ENCODE data around the gene NHLH2. TPM values are rescaled to one million over a fixed set of nuclear protein-coding genes. Genes with fewer than 3 reads are reported as not detected.
A peak's percentile ranks its signal among the peaks of the same experiment; 100 is the strongest.

Gene NHLH2
- total RNA-seq, 1 donor from 2014 or later, result not detected

DNA sequence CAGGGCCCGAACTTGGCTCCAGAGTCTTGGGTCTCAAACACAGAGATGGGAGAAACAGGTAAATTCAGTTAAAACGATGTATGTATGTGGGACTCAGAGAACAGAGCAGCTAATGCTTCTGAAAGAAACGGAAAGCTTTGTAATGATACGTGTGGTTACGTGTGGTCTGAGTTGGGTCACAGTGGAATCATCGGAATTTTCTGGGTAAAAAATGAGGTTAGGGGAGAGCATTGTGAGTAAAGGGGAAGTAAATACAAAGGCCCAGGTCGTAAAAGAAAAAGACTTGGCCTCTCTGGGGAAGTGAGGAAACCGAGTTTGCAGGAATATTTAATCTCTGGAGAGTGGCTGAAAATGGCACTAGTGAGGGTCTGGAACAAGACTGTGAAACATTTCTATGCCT is 8.3 kb downstream of the NHLH2 start:
- Mint-ChIP-seq H3K27me3 (ENCODE audit: low read depth) (peaks cover 58% of the 10 kb centered on the region), H3K4me3 (ENCODE audit: unreplicated experiment) (no peak overlapping the region), H3K27ac (ENCODE audit: unreplicated experiment) (no peak overlapping the region), H3K36me3 (ENCODE audit: low read depth) (no peaks in the 10 kb centered on the region), H3K9me3 (ENCODE audit: low read depth) (no peaks in the 10 kb centered on the region), H3K4me1 (ENCODE audit: low read depth) (peaks cover 11% of the 10 kb centered on the region)
- DNase-seq (ENCODE audit: low spot score), result no peak
- TF ChIP-seq, protein P1, sequence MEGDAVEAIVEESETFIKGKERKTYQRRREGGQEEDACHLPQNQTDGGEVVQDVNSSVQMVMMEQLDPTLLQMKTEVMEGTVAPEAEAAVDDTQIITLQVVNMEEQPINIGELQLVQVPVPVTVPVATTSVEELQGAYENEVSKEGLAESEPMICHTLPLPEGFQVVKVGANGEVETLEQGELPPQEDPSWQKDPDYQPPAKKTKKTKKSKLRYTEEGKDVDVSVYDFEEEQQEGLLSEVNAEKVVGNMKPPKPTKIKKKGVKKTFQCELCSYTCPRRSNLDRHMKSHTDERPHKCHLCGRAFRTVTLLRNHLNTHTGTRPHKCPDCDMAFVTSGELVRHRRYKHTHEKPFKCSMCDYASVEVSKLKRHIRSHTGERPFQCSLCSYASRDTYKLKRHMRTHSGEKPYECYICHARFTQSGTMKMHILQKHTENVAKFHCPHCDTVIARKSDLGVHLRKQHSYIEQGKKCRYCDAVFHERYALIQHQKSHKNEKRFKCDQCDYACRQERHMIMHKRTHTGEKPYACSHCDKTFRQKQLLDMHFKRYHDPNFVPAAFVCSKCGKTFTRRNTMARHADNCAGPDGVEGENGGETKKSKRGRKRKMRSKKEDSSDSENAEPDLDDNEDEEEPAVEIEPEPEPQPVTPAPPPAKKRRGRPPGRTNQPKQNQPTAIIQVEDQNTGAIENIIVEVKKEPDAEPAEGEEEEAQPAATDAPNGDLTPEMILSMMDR (IDR thresholded peaks at IDR 0.05), result no peak

DNA sequence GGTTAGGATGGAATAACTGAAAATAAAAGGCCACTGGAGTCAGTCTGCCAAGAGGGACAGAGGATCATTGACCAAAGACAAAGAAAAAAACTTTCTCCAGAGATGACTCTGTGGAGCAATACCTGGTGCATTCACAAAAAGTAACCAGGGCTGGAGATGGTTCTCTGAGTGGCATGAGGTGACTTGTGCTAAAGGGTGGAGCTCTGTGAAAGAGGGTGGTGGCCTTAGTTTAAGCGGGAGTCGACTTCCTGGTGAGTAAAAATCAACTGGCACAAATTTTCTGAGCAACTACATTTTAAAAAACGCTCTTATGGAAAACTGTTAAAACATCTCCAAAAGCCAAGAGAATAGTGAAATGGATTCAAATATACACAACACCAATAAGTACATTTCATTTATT is 10.0 kb downstream of the NHLH2 start:
- DNase-seq (ENCODE audit: low spot score), result no peak
- TF ChIP-seq, protein P1 (IDR thresholded peaks at IDR 0.05), result no peak
- no peak overlapping the region for H3K27ac Mint-ChIP-seq (ENCODE audit: unreplicated experiment)
- H3K27me3 Mint-ChIP-seq (ENCODE audit: low read depth), result peaks cover 57% of the 10 kb centered on the region
- H3K36me3 Mint-ChIP-seq (ENCODE audit: low read depth), result no peaks in the 10 kb centered on the region
- no peak overlapping the region for H3K4me3 Mint-ChIP-seq (ENCODE audit: unreplicated experiment)
- no peaks in the 10 kb centered on the region for H3K9me3 Mint-ChIP-seq (ENCODE audit: low read depth)
- H3K4me1 Mint-ChIP-seq (ENCODE audit: low read depth), result peaks cover 11% of the 10 kb centered on the region

DNA sequence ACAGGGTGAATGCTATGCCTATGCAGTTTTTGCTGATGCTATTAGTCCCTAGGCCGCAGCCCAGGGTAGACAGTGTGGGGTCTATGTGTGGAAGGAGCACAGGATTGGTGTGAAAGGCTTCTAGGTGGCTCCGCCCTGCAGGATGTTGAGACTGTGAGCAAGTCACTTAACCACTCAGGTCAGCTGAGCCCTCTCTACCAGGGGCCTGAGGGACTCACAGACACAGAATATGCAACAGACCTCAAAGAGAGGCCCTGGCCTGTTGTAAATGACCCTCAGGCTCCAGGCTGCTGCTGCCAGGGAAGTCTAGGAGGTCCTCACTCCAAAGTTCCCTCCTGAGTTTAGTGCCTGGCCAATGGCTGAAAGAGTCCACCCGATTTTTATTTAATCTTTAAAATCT is 11.0 kb downstream of the NHLH2 start:
- DNase-seq (ENCODE audit: low spot score), result no peak
- no peak overlapping the region for H3K27ac Mint-ChIP-seq (ENCODE audit: unreplicated experiment)

DNA sequence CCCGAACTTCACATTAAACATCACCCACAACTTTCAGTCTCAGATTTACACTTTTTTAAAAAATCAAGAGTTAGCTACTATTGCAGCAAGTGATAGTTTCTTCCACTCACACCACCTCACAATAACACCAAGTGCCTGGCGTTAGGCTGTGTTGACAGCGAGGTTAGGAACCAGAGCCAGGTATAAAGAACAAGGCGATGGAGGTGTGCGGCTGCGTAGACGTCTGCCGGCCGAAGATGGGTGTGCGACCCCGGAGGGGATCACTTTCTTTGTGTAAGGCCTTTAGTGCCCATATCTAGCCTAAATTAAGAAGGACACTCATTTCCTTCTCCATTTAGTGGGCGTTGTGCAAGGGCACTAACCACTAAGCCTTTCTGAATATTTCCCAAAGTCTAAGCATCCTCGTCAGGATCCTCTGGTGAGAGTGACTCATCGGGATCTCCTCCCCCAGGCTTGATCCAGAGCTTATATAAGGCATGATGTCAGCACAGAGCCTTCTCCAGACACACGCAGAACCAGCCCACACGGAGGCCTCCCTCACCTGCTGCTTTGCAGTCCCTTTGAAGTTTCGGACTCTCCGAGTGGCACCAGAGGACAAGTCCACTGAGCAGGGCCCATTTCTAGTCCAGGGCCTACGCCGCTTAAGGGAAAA is 11.8 kb downstream of the NHLH2 start:
- no peak for DNase-seq (ENCODE audit: low spot score)
- TF ChIP-seq, protein P1 (IDR thresholded peaks at IDR 0.05), result no peak
- peak overlapping the region; percentile 65 for H3K4me3 Mint-ChIP-seq (ENCODE audit: unreplicated experiment)
- H3K27ac Mint-ChIP-seq (ENCODE audit: unreplicated experiment), result no peak overlapping the region
- peaks cover 11% of the 10 kb centered on the region for H3K4me1 Mint-ChIP-seq (ENCODE audit: low read depth)
- H3K36me3 Mint-ChIP-seq (ENCODE audit: low read depth), result no peaks in the 10 kb centered on the region
- H3K9me3 Mint-ChIP-seq (ENCODE audit: low read depth), result no peaks in the 10 kb centered on the region
- peaks cover 56% of the 10 kb centered on the region for H3K27me3 Mint-ChIP-seq (ENCODE audit: low read depth)

More for the DNA sequence above, 11.0 kb downstream of the NHLH2 start:
- Mint-ChIP-seq H3K9me3 (ENCODE audit: low read depth) (no peaks in the 10 kb centered on the region), H3K4me1 (ENCODE audit: low read depth) (peaks cover 11% of the 10 kb centered on the region), H3K36me3 (ENCODE audit: low read depth) (no peaks in the 10 kb centered on the region), H3K4me3 (ENCODE audit: unreplicated experiment) (no peak overlapping the region), H3K27me3 (ENCODE audit: low read depth) (peaks cover 55% of the 10 kb centered on the region)
- TF ChIP-seq, protein P1 (IDR thresholded peaks at IDR 0.05), result no peak

DNA sequence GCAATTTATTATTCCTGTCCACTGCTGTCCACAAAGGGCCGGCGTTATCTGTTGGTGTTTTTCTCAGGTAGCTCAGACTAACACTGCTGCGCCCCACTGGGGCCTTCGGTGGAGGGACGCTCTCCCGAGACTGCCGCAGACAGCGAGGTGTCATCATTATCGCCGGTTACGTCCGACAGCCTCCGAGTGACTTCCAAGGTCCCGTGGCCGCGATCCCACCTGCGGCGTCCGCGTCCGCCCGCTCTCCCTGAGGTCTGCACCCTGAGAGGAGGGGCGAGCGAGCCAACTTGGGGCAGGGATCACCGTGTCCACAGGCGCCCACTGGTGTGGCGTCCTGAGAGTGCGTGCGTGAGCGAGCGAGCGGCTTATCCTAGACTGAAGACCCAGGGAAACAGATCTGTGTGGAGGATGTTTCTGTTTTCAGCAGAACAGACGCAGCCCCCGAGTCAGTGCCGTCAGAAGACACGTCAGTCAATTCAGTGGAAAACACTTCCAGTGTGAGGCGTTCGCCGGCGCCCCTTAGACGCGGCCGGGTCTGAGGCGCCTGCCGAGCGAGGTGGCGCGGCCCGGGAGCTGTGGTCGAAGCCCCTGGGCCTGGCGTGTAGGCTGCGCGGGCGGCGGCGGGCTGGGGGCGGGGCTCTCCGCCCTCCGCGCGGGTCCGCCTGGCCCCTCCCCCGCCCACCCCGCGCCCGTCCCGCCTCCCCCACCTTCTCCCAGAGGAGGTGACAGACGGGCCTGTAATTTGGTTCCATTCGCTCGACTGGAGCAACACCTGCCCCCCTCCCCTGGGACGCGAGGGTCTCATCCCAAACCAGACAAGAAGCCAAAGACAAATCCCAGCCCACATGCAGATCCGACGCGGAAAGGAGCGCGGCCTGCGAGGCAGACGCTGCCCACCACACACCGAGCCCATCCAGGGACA is 12.6 kb downstream of the NHLH2 start:
- H3K4me3 Mint-ChIP-seq (ENCODE audit: unreplicated experiment), result peak overlapping the region; percentile 71
- no peak overlapping the region for H3K27ac Mint-ChIP-seq (ENCODE audit: unreplicated experiment)
- no peaks in the 10 kb centered on the region for H3K9me3 Mint-ChIP-seq (ENCODE audit: low read depth)
- peaks cover 55% of the 10 kb centered on the region for H3K27me3 Mint-ChIP-seq (ENCODE audit: low read depth)
- peak; percentile 79 for DNase-seq (ENCODE audit: low spot score)
- peaks cover 11% of the 10 kb centered on the region for H3K4me1 Mint-ChIP-seq (ENCODE audit: low read depth)
- TF ChIP-seq, protein P1 (IDR thresholded peaks at IDR 0.05), result peak; percentile 17
- H3K36me3 Mint-ChIP-seq (ENCODE audit: low read depth), result peaks cover 2% of the 10 kb centered on the region
